GM12873 (cell line): ENCODE results near the gene CMSS1.
A peak's percentile ranks its signal among the peaks of the same experiment; 100 is the strongest.

Experiments
- TF ChIP-seq, protein P1 (sequence below): IDR thresholded peaks from 2 replicates; pipeline ENCODE4 v1.5.1; 2012; ENCODE audit warnings: low read depth, mild to moderate bottlenecking, moderate library complexity, low read length, control low read depth; ENCODE audit not compliant: insufficient read depth; ENCODE audit errors: missing control alignments

The CMSS1 gene

DNA sequence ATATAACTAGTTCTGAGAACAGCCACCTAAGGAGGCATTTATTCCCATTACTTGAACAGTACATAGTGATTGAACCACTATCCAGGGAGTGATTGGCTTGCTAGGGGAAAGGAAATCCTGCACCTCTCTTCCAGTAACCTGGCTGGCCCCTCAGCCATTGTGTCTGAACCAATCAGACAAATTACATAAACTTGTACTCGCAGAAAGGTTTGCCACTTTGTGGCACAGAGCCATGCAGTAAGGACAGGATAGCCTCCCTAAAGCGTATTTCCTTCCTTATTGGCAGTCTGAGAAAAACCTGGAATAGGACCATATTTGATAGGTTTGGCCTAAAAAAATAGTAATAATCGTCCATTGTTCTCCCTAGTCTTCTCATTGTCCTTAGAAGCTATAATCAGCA lies 19.0 kb downstream of the CMSS1 start:
- TF ChIP-seq, protein P1, sequence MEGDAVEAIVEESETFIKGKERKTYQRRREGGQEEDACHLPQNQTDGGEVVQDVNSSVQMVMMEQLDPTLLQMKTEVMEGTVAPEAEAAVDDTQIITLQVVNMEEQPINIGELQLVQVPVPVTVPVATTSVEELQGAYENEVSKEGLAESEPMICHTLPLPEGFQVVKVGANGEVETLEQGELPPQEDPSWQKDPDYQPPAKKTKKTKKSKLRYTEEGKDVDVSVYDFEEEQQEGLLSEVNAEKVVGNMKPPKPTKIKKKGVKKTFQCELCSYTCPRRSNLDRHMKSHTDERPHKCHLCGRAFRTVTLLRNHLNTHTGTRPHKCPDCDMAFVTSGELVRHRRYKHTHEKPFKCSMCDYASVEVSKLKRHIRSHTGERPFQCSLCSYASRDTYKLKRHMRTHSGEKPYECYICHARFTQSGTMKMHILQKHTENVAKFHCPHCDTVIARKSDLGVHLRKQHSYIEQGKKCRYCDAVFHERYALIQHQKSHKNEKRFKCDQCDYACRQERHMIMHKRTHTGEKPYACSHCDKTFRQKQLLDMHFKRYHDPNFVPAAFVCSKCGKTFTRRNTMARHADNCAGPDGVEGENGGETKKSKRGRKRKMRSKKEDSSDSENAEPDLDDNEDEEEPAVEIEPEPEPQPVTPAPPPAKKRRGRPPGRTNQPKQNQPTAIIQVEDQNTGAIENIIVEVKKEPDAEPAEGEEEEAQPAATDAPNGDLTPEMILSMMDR: no peak

DNA sequence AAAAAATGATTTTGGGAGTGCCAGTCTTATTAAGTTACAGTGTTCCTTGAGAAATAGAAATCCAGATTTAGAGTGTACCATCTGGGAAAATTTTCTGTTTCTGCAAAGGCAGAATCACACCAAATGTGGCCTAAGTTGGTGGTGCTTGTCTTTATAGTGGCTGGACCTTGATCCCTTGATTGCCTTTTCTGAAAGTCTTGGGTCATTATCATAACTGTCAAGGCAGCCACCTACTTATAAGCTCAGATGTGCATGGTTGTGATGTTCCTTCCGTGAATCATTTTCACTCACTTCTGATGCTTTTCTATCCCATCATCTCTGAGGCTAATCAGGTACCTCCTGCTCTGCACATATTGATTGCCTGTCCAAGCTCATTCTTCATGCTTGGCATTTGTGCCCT lies 20.1 kb downstream of the CMSS1 start:
- TF ChIP-seq, protein P1: no peak

DNA sequence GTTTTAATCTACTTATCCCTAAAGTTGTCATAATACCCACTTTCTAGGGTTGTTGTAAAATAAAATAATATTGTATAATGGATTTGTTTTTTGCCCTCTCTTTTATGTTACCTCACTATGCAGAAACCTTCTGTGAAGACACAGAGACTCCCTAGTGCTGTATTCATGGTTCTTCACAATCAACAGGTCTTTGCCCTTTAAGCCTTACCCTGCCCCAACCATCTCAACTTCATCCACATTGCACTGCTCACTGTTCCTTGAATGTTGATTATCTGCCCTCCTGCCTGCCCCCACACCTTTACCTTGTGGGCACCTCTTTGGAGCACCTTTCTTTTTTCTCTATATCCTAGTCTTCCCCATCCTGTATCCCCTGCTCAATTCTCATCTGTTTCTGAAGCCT lies 21.1 kb downstream of the CMSS1 start:
- TF ChIP-seq, protein P1: no peak

DNA sequence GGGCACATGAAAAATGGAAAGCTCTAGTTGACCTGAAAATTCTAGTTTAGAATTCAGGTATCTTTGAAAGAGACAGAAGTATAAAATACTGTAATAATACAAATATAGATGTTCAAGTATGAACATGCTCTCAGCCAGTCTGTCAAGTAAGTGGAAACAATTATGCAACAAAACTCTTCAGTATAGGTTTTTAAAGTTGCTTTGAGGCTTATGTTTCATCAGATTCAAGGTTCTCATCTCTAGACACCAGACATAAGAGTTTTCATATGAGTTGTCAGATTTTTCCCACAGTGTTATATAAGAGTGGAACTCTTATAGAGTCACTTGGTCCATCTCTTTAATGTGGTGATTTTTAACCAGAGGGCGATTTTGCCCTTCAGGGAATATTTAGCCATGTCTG lies 22.0 kb downstream of the CMSS1 start:
- TF ChIP-seq, protein P1: no peak

DNA sequence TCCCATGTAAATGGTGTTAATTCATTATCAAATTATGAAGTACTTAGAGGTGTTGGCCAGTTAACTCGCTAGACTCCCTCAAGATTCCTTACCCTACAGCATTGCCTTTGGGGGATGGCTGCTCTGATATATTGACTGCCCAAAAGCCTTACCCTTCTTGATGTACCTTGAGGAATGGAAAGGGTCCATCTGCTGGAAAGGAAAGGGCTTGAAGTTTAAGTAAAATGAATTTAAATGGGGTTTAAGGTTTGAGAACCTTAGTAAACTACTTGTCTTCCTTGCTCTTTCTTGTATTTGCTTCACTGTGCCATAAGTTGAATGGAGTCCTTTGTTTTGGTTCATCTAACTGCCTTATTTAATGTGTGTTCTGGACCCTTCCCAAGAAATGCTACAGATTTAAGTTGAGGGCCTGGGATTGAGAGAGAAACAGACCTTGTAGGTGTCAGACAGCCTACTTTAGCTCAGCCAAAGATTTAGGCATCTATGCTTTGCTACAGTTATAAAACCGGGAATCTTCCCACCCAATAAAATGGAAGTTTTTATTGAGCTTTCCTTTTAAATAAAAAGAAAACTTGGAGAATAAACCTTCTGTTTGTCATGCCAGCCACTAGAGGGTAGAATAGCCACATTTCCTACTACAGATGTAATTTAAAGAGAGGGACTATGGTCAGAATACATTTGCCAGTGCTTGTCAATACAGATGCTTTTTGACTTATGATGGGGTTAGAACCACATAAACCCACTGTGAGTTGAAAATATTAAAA lies 25.3 kb downstream of the CMSS1 start:
- TF ChIP-seq, protein P1: peak; percentile 46

DNA sequence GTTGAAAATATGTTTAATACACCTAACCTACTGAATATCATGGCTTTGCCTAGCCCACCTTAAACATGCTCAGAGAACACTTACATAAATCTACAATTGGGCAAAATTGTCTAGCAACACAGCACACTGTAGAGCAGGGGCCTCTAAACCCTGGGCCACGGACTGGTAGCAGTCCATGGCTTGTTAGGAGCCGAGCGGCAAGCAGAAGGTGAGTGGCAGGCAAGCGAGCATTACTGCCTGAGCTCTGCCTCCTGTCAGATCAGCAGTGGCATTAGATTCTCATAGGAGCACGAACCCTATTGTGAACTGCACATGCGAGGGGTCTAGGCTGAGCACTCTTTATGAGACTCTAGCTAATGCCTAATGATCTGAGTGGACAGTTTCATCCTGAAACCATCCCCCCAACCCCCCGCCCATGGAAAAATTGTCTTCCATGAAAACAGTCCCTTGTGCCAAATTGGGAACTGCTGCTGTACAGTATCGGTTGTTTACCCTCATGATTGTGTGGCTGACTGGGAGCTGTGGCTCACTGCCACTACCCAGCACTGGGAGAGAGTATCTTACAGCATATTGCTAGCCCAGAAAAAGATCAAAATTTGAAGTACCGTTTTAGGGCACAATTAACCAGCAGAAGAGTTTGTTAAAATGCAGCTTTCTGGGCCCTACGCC lies 26.1 kb downstream of the CMSS1 start:
- TF ChIP-seq, protein P1: no peak

DNA sequence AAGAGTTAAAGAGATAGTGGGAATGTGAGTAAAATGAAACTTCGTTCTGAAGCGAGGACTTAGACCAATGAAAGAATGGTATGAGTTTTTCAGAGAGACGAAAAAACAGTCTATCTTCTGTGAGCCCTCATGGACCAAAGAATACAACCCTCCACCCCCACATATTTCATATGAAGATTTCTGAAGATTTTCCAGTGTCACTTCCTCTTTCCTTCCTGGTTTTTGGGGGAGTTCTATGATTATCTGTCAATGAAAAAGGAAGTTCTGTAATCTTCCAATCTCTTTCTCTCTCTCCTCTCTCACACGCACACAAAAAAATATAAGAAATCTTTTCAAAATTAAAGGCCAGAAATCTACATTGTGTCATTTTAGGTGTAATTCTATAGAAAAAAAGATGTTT lies 27.7 kb downstream of the CMSS1 start:
- TF ChIP-seq, protein P1: no peak
